VCaP (cell line): ENCODE data around the gene RALBP1.

Experiments used
- H3K27ac ChIP-seq: fragments of 450-650 bp; 2 replicates; pipeline ENCODE4 v1.5.1; 2017
- TF ChIP-seq, protein P1 (sequence below): fragments of 450-650 bp; conservative IDR thresholded peaks from 2 replicates; pipeline ENCODE4 v1.5.1; 2017; ENCODE audit warnings: mild to moderate bottlenecking, moderate library complexity

RALBP1 gene

DNA sequence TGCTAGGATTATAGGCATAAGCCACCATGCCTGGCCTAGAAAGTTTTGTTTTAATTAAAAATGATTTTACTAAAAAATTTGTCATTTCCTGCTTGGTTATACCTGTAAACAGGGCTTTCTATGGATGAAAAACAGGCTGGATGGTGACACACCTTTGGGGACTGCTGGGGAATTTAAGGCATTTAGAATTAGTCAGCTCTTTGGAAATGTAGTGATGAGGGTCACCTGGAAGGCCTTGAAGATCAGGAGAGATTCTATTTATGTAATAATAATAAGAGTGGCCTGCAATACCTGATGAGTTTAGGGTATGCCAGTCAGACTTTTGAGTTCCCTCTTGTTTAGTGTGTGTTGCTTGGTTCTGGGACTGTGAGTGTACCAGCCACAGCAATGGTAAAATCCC is 51.1 kb downstream of the RALBP1 start:
- no peak overlapping the region for H3K27ac ChIP-seq

DNA sequence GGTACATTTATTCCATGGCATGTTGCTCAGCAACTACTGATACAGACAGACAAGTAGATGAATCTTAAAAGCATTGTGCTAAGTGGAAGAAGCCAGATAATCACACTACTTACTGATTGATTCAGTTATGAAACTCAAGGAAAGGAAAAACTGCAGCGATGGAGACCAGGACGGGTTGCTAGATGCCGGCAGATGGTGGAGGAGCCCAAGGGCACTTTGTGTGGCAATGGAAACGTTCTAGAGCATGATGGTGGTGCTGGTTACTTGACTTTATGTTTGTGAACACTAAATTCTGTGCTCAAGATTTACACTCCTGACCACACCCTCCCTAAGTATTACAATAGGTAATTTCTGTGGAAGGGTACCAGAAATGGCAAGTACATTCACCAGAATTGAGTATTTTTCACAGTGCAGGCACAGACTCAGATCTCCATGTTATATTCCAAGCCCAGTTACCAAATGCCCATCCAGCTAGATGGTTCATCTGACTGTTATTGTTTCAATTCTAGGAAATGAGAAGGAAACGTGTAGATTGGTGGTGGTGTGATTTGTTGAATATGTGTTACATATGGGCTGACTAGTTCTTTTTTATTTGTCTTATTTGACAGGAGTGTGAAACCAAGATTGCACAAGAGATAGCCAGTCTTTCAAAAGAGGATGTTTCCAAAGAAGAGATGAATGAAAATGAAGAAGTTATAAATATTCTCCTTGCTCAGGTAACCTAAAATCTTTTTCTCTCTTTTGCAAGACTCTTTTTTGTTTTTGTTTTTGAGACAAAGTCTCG is 55.1 kb downstream of the RALBP1 start:
- TF ChIP-seq, protein P1, sequence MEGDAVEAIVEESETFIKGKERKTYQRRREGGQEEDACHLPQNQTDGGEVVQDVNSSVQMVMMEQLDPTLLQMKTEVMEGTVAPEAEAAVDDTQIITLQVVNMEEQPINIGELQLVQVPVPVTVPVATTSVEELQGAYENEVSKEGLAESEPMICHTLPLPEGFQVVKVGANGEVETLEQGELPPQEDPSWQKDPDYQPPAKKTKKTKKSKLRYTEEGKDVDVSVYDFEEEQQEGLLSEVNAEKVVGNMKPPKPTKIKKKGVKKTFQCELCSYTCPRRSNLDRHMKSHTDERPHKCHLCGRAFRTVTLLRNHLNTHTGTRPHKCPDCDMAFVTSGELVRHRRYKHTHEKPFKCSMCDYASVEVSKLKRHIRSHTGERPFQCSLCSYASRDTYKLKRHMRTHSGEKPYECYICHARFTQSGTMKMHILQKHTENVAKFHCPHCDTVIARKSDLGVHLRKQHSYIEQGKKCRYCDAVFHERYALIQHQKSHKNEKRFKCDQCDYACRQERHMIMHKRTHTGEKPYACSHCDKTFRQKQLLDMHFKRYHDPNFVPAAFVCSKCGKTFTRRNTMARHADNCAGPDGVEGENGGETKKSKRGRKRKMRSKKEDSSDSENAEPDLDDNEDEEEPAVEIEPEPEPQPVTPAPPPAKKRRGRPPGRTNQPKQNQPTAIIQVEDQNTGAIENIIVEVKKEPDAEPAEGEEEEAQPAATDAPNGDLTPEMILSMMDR = no peak

More for the DNA sequence above, 51.1 kb downstream of the RALBP1 start:
- TF ChIP-seq, protein P1 = no peak

DNA sequence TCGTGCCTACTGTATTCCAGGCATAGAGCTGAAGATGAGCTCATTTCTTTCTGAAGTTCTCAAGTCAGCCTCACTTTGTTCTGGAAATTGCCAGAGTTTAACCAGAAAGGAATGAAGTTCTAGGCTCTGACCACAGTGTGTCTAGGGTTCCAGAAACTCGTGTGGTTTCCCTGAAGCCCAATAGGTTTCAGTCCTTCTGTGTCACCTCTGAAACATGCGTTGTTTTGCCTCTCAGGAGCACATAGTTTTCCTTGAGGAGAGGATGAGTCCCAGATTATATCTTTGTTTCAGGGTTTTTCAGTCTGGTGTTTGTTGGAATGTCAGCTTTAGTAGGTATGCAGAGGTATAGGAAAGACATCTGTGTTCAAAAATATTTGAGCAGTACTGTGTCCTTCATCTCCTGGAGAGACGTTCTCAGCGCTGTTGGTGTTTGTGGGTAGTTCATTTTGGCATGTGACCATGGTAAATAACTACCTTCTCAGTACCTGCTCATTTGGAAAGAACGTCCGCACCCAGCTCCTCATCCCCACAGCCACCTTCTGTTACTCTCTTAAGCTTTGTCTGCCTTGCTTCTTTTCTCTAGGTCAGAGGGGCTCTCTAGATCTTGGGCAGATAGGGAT is 56.6 kb downstream of the RALBP1 start:
- H3K27ac ChIP-seq = peak overlapping the region; percentile 25; the same call in 1 of the 2 replicates

More for the DNA sequence above, 55.1 kb downstream of the RALBP1 start:
- H3K27ac ChIP-seq = no peak overlapping the region

DNA sequence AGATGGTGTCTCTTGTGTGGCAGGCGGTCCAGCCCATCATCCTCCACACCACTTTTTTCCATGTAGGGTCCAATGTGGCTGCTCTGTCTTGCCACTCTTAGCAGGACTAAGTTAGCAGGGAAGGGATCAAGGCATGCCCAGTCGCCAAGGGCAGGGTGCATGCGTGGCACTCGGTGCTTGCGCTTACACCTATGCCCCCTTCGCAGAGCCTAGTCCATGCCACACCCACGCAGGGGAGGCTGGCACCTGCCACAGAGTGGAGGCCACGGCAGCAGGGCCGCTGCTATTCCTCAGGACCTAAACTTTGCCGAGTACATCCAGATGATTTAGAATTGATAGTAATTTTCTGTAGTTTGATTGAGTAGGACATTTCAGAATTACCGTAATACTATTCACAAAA is 59.5 kb downstream of the RALBP1 start:
- TF ChIP-seq, protein P1 = no peak
- no peak overlapping the region for H3K27ac ChIP-seq

More for the DNA sequence above, 56.6 kb downstream of the RALBP1 start:
- TF ChIP-seq, protein P1 = no peak

DNA sequence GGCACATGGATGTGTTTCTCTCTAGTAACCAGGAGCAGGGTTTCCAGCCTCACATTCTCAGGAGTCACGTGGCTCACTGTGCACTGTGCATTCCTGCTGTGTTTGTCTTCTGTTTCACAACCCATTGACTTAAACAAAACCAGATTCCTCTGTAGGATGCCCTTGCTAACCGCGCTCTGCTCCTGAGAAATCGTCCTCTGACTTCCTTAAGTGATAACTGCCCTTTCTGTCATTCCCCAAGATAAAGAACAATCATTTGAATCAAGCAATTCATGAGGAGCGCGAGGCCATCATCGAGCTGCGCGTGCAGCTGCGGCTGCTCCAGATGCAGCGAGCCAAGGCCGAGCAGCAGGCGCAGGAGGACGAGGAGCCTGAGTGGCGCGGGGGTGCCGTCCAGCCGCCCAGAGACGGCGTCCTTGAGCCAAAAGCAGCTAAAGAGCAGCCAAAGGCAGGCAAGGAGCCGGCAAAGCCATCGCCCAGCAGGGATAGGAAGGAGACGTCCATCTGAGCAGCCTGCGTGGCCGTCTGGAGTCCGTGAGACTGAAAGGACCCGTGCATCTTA is 60.2 kb downstream of the RALBP1 start:
- H3K27ac ChIP-seq = no peak overlapping the region
- TF ChIP-seq, protein P1 = no peak

DNA sequence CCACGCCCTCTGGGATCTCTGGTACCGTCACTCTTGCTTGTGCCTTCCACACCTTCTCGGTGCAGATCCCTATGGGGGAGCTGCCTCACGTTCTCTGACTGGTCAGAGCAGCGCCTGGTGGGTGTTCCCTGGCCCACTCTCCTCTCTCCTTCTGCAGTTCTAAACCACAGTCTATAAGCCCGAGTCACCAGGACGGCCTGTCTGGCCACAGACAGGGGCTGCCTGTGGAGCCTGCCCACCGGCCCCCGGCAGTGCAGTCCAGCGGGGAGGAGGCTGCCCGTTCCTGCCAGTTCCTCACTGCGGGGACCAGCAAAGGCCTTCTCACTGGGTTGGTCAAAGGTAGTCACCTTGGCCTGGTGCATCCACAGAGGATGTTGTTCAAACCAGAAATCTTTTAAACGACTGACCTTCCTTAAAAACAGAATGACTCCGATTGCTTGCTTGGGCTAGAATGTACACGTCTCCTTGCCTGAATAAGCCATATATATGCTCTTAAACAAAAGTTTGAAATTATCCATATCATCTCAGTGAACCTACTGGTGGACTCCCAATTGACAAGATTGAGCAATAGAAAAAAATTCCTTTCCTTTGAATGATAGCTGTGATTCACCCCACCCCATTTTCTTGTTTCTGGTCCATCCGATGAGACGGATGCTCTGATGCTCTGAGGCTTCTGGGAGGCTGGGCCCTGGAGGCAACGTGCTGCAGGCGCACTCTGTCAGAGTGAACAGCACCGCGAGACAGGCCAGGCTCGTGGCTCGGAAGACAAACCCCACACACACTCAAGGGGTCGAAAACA is 61.2 kb downstream of the RALBP1 start:
- TF ChIP-seq, protein P1 = no peak
- no peak overlapping the region for H3K27ac ChIP-seq

DNA sequence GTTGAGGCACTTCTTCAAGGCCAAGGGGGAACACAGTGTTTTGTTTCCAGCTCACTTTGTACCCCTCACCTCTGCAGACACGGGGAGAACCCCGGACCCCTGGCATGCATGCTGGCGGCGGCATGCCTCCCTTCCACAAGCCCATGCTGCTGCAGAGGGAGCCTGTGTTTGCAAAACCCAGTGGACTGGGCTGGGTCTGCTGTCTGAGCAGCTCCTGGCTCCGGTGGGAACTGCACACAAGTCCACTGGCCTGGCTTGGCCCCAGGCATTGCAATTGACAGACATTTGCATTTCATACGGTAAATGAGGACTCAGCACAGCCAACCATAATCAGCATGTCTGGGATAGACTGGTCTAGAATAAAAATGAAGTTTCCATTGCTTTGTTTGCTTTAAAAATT is 62.4 kb downstream of the RALBP1 start:
- no peak overlapping the region; the same call in 1 of the 2 replicates for H3K27ac ChIP-seq
- TF ChIP-seq, protein P1 = no peak
